GM19463 (cell line): Measurements from ENCODE around the gene THSD8.
A peak's percentile ranks its signal among the peaks of the same experiment; 100 is the strongest.

Experiments
- ATAC-seq: cut with Tn5 transposase; IDR thresholded peaks from one replicate; pipeline ENCODE4 v1.9.1; 2021; ENCODE audit warnings: mild to moderate bottlenecking, moderate library complexity; ENCODE audit not compliant: unreplicated experiment

The THSD8 gene

DNA sequence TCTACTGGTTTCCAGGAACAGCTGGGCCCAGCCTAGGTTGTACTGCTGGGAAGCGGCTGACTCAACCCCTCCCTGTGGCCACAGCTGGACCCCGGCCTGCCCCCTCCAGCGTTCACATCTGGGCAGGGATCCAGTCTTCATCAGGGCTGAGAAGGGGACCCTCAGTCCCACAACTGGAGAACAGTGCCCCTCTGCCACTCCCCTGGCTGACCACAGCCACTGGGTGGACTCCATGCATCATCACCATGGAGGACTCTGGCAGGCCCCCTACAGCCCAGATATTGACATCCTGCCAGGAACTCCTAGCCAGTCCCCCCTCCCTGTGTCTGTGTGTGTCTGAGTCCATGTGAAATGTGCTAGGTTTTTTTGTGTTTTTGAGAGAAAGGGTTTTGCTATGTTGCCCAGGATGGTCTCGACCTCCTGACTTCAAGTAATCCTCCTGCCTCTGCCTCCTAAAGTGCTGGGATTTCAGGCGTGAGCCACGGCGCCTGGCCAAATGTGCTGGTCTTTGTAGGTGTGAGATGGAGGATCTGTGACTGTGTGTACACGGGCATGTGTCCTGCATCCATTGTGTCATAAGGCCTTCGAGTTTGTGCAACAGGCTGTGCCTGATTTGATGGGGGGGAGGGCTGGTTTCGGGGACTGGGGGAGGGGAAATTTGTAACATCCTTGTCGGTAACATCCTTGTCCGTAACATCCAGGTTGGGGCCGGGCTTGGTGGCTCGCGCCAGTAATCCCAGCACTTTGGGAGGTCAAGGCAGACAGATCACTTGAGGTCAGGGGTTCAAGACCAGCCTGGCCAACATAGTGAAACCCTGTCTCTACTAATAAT is 22.5 kb upstream of the THSD8 start:
- no peak for ATAC-seq

GRCh38 chr19:12782174-12782423 is 19.8 kb upstream of the THSD8 start:
- no peak for ATAC-seq

DNA sequence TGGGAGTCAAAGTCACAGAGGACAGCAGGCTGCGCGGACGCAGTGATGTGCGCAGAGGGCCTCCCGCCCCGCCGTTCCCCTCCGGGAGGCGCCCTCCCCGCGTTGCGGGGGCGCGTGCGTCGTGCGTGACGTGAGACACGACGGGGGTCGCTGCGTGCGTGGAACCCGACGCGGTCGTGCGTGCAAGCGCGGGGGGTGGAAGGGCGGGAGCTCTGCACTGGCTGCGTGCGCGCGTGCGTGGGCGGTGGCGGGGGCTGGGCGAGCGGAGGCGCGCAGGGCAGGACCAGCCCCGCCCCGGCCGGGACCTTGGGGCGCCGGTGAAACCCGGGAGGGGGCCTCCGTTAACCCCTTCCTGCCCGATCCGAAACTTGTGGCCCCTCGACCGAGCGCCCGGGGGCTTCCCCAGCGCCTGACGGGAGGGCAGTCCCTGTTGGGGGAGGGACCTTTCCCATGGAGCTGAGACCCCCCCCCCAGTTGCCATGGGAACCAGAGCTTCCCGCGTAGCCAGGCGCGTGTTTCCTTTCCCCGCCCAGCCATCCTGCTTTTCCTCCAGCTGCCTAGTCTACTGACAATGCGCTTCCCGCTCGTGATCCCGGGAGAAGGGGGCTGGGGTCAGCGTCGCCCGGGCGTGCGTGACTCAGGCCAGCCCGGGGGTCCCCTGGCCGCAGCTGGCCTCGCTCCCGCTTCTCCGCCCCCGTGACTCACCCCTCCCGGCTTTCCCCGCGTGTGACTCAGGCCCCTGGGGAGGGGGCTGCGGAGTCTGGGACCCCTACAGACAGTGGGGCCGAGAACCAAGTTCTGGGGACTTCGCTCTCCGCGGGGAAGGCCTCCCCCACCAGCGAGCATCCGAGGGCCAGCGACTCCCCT is 19.2 kb upstream of the THSD8 start:
- peak; percentile 35 for ATAC-seq

DNA sequence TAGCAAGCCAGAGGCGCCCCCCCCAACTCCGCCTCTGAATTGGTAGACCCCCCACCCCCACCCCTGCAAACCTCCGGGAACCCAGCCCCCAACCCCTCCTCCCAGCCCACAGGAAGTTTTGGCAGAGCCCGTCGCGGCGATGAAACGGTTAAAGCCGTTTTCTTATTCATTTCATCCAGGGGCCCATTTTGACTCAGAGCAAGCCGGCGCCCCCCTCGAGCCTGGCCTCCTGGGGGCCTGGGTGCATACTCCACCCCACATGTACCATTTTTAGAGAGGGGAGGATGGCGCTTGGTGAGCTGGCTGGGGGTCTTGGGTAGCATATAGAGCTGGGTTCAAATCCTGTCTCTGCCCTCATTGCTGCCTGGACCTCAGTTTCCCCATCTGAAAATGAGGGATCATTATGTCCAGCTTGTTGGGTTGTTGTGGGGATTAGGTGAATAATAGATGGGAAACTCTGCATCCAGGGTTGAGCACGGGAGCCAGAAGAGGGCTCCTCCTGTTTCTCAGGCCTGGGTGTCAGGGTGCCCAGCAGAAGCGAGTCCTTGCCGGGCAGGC is 18.5 kb upstream of the THSD8 start:
- ATAC-seq: no peak

GRCh38 chr19:12783849-12784393 is 17.9 kb upstream of the THSD8 start:
- no peak for ATAC-seq

DNA sequence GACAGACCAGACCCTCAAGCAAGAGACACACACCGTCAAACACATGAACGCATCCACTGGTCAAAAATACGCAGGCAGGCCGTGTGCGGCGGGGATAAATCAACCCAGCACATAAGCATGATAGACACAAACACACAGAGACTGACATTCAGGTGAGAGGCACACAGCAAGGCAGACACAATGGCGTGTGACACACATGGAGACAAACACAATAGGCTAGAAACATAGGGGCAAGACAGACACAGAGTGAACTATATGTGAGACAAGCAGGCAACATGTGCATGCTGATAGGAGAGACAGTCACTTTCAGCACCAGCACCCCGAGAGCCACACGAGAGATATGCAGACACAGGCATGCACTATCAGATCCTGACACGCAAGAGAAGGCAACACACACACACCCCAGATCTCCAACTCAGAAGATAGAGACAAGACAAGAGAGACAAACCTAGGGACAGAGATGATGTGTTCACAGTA is 17.4 kb upstream of the THSD8 start:
- ATAC-seq: no peak

DNA sequence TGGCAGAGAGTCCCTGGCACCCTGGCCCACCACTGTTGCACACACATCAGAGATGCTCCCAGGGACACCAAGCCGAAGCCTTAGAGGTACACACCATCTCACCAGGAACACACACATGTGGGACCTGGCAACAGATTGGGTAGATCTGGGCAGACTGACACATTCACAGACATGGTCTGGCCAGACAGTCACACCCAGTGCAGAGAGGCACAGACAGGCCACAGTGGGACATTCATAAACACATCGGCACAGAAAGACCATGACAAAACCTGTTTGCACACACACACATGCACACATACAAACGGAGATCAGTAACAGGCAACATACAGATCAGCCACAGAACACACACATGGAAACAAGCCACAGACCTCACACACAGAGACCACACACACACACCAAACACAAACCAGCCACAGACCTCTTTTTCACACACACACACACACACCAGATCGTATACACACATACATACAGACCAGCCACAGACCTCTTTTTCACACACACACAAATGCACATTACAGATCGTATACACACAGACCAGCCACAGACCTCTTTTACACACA is 16.9 kb upstream of the THSD8 start:
- no peak for ATAC-seq

GRCh38 chr19:12785431-12786031 is 16.3 kb upstream of the THSD8 start:
- no peak for ATAC-seq

- ATAC-seq: no peak
These were observed 15.6 kb upstream of the THSD8 start for GRCh38 chr19:12786141-12786870.

- no peak for ATAC-seq
These were observed 14.9 kb upstream of the THSD8 start for GRCh38 chr19:12786952-12787351.

GRCh38 chr19:12787458-12787857 is 14.4 kb upstream of the THSD8 start:
- no peak for ATAC-seq

DNA sequence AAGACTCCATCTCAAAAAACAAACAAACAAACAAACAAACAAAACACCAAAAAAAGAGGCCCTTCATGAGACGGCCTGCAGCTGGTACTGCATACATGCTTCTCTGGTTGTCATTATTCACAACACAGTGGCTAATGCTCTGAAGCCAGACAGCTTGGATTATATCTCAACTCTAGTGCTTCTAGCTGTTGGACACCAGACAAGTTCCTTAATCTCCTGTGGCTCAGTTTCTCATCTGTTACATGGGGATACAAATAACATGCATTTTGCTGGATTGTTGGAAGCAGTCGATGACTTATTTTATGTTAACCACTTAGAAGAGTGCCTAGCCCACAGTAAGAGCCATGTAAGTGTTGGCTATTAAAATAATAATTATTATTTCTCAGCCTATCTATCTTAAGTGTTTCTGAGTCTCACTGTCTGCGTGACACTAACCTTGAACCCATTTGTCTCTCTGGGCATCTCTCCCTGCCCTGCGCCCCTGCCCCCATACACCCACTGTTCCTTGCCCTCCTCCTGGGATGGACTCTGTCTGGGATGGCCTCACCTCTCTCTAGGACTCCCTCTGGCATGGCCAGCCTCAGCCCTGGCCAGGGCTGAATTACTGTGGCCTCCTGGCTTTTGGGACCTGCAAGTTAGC is 13.7 kb upstream of the THSD8 start:
- no peak for ATAC-seq

DNA sequence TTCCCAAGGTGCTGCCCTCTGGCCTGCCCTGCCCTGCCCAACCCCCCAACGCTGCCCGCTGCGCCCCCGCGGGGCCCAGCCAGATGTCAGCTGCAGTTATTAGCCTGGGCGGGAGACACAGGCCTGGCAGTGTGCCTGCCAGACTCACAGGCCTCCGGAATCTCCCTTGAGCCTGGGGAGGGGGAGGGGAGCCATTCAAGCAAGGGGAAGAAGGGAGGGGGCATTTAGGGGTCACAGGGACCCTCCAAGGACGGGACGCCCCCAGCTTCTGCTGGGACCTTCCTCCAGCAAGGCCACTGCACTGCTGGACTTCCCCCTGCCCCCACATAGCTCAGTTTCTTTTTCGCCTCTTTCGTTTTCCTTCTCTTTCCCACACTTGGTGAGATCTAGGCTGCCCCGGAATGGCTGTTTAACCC is 13.2 kb upstream of the THSD8 start:
- no peak for ATAC-seq

DNA sequence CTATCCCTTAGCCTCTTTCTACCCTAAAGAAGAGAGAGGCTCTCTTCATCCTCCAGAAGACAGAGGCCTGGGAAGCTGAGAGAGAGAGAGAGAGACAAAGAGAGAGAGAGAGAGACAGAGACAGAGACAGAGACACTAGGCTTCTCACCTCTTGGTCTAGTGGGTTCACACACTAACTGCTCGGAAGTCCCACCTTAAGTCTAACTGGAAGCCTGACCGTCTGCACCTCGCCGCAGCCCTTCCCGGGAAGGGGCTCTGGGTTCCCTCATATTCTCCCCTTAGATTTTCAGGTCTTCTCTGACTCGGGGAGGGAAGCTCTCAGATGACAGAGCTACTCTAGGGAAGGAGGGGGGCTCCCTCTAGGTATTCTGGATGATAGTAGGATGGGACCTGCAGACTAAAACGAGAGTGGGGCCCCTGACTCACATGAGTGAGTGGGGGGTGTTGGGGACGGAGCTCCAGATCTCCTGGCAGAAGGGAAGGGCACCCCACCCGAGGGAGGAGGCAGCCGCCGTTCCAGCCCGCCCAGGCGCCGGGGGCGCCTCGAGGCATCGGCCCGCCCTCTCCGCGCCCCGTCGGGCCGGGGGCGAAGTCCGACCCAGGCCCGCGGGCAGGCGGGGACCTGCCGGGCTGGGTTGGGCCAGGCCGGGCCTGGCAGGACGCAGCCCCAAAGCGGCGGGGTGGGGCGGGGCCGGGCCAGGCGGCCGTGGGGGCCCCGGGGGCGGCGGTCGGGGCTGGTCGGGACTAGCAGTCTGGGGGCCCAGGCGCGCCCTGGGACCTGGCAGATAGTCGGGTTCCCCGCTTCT is 12.6 kb upstream of the THSD8 start:
- no peak for ATAC-seq

DNA sequence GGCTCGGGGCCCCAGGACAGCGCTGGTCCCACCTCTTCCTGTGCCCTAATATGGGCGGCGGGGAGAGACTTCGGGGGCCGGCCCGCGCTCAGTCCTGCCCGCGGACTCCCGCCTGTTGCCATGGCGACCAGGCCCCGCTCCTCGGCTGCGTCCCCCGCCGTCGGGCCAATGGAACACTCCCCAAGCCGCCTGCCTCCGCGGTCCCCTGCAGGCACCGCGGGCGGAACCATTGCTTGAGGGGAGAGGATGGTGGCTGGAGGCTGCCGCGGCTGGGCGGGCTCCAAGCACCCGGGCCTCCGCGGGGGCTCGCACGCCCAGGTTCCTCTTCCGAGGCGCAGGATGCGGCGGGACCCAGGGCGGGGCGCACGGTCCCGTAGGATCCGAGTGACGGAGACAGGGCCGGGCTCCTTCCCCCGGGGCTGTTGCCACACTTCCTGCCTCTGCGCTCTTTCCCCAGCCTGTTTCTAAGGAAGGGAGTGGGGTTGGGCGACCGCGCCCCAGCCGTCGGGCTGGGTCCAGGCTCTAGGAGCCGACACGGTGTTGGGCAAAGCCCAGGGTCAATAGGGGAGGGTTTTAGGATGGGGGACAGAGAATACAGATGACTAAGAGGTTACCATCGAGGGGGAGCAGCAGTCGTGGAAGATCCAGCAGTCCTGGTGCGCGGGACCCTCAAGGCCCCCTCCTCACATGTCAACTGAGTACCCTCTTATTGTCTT is 11.8 kb upstream of the THSD8 start:
- peak; percentile 44 for ATAC-seq

DNA sequence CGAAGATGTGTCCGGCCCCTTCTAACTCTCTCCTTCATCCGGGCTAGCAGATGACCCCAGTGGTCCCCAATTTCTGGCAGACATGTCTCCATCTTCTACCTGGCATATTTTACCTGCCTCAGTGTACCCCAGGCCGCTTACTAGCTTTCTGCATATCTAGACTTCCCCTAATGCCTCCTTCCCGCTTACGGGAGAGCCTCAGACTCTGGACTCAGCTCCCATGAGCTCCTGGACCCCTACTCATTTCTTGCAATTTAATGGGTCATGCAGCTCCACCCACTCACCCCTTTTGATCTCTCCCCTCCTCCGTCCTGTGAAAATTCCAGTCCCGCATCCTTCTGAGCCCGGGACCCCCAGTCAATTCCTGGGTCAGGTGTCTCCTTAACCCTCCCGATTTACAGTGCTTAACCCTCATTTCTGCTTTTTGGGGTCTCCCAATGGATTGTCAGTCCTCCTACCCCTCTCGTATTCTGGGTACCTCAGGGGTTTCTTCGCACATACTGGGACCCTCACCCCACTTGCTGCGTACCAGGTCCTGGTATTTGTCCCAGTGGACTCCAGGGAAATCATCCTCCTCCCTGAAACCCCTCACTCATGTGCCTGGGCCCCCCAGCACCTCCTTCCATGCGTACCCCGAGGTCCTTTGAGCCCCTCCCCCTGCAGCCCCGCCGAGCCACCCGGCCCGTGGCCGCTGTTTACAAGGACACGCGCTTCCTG is 11.1 kb upstream of the THSD8 start:
- no peak for ATAC-seq

GRCh38 chr19:12791345-12792050 is 10.4 kb upstream of the THSD8 start, which contains the start of gene JUNB:
JUNB (plus strand) TSS chr19:12791486; CDS start chr19:12791772, 286 bp downstream.
- peak; percentile 27 for ATAC-seq
